NT2/D1 (cell line): ENCODE results near the gene MAD1L1.

Experiments
- DNase-seq: peaks from one replicate; pipeline ENCODE4 v3.0.0-alpha.2; 2011; ENCODE audit warnings: low read depth, low spot score
- H3K27me3 ChIP-seq: 2 replicates; pipeline ENCODE4 v1.6.0; 2011; ENCODE audit warnings: mild to moderate bottlenecking; ENCODE audit not compliant: insufficient read length, insufficient read depth
- H3K36me3 ChIP-seq: 2 replicates; pipeline ENCODE4 v1.6.1; 2011; ENCODE audit warnings: mild to moderate bottlenecking, low read length, mixed read lengths; ENCODE audit not compliant: insufficient read depth, insufficient read length
- H3K4me1 ChIP-seq: 2 replicates; pipeline ENCODE4 v1.5.1; 2011; ENCODE audit not compliant: insufficient read depth, insufficient read length
- H3K4me3 ChIP-seq: 2 replicates; pipeline ENCODE4 v1.5.1; 2011; ENCODE audit warnings: low read depth; ENCODE audit not compliant: insufficient read length
- H3K9ac ChIP-seq: 2 replicates; pipeline ENCODE4 v1.6.0; 2011; ENCODE audit warnings: low read depth; ENCODE audit not compliant: insufficient read length
- H3K9me3 ChIP-seq: 2 replicates; pipeline ENCODE4 v1.5.1; 2011; ENCODE audit warnings: mild to moderate bottlenecking, low read length; ENCODE audit not compliant: insufficient read depth
- SUZ12 ChIP-seq: IDR thresholded peaks from 2 replicates; pipeline ENCODE4 v1.6.1; 2011; ENCODE audit not compliant: insufficient read length, insufficient read depth; ENCODE audit errors: extremely low read depth
- YY1 ChIP-seq: IDR thresholded peaks from 2 replicates; pipeline ENCODE4 v1.6.1; 2011; ENCODE audit not compliant: insufficient read length, insufficient read depth
- ZNF274 ChIP-seq: IDR thresholded peaks from 2 replicates; pipeline ENCODE4 v1.6.1; 2011; ENCODE audit warnings: mild to moderate bottlenecking, low read depth, low read length

The MAD1L1 gene

DNA sequence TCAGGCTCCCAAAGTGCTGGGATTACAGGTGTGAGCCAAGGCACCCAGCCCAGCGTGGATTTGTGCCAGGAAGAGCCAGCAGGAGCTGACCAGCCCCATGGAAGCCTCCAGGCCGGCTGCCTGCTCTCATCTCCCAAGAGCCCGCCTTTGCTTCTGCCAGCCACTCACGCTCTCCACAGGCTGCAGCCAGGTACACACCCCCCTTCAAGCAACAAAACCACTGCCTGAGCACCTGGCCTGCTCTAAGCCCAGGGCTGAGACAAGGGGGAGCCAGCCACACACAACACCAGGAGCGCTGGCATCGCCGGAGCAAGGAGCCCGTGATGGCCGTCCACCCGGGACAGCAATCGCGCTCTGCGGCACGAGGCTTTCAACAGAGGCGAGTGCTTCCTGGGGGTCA lies 34.5 kb downstream of the MAD1L1 start:
- H3K36me3 ChIP-seq: peaks cover 94% of the 10 kb centered on the region
- H3K4me1 ChIP-seq: peaks cover 4% of the 10 kb centered on the region
- DNase-seq: no peak
- no peaks in the 10 kb centered on the region for H3K27me3 ChIP-seq
- H3K9me3 ChIP-seq: peaks cover 31% of the 10 kb centered on the region
- no peak overlapping the region for H3K4me3 ChIP-seq
- H3K9ac ChIP-seq: no peak overlapping the region
- no peak for TF ChIP-seq YY1
- no peak for TF ChIP-seq ZNF274
- TF ChIP-seq SUZ12: no peak

- peaks cover 2% of the 10 kb centered on the region for H3K4me1 ChIP-seq
- no peak overlapping the region for H3K4me3 ChIP-seq
- H3K9me3 ChIP-seq: peaks cover 31% of the 10 kb centered on the region
- peaks cover 92% of the 10 kb centered on the region for H3K36me3 ChIP-seq
- DNase-seq: no peak
- no peak overlapping the region for H3K9ac ChIP-seq
- H3K27me3 ChIP-seq: no peaks in the 10 kb centered on the region
- TF ChIP-seq ZNF274 (no peak), YY1 (no peak), SUZ12 (no peak)
Observed at GRCh38 chr7:2197436-2198155, 35.1 kb downstream of the MAD1L1 start.

- H3K9me3 ChIP-seq: peaks cover 31% of the 10 kb centered on the region
- H3K9ac ChIP-seq: no peak overlapping the region
- TF ChIP-seq ZNF274 (no peak), YY1 (no peak), SUZ12 (no peak)
- H3K27me3 ChIP-seq: no peaks in the 10 kb centered on the region
- DNase-seq: no peak
- H3K36me3 ChIP-seq: peaks cover 85% of the 10 kb centered on the region
- H3K4me3 ChIP-seq: no peak overlapping the region
- peaks cover 2% of the 10 kb centered on the region for H3K4me1 ChIP-seq
Observed at GRCh38 chr7:2196381-2197378, 36.1 kb downstream of the MAD1L1 start.

DNA sequence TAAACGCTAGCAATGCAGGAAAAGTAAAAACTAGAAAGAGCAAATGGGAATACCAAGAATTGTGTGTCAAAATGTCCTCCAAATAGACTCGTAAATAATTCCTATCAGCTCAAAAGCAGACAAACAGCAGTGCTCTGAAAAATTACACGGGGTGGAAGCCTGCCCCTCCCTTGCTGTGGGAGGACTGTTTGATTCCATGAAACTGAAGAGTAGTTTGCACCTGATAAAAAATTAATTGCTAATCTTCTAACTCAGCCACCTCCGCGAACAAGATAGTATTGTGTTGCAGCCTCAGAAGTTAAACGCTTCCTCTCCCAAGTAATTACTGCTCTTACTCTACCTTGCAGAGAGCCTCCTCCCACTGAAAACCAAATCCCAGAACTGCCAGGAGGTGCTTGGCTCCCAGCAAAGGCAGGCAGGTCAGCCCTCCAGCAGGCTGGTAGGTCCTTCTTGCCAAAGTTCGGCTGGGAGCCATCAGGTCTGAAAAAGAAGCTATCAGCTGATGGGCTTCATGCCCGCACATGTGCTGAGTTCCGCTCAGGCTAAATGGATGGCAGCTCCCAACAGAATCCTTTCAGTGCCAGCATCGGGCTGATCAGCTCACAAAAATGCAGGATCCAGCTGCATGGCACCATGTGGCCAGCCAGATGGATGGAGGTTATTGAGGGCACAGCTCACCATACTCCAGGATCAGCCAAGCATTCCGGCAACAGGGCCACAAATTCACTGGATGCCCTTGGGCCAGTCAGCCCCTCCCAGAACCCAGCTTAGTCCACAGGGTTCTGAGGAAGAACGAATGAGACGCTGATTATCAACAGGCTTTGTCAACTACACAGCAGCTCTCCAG lies 37.1 kb downstream of the MAD1L1 start:
- H3K9me3 ChIP-seq: peaks cover 31% of the 10 kb centered on the region
- no peaks in the 10 kb centered on the region for H3K27me3 ChIP-seq
- no peak overlapping the region for H3K4me3 ChIP-seq
- peaks cover 75% of the 10 kb centered on the region for H3K36me3 ChIP-seq
- no peak for DNase-seq
- TF ChIP-seq YY1: no peak
- TF ChIP-seq ZNF274: no peak
- TF ChIP-seq SUZ12: no peak
- no peak overlapping the region for H3K9ac ChIP-seq
- peaks cover 2% of the 10 kb centered on the region for H3K4me1 ChIP-seq

- Histone ChIP-seq H3K9me3 (peaks cover 31% of the 10 kb centered on the region), H3K27me3 (no peaks in the 10 kb centered on the region), H3K4me3 (no peak overlapping the region), H3K9ac (no peak overlapping the region), H3K36me3 (peaks cover 65% of the 10 kb centered on the region), H3K4me1 (peaks cover 2% of the 10 kb centered on the region)
- TF ChIP-seq SUZ12: no peak
- no peak for TF ChIP-seq ZNF274
- TF ChIP-seq YY1: no peak
- no peak for DNase-seq
Observed at GRCh38 chr7:2193575-2194305, 39.0 kb downstream of the MAD1L1 start.

GRCh38 chr7:2192831-2193534 lies 39.8 kb downstream of the MAD1L1 start:
- DNase-seq: no peak

More at GRCh38 chr7:2192831-2193534, 39.8 kb downstream of the MAD1L1 start:
- H3K4me1 ChIP-seq: no peaks in the 10 kb centered on the region
- H3K27me3 ChIP-seq: no peaks in the 10 kb centered on the region
- no peak overlapping the region for H3K9ac ChIP-seq
- peaks cover 58% of the 10 kb centered on the region for H3K36me3 ChIP-seq
- H3K4me3 ChIP-seq: no peak overlapping the region
- peaks cover 31% of the 10 kb centered on the region for H3K9me3 ChIP-seq
- TF ChIP-seq SUZ12 (no peak), ZNF274 (no peak), YY1 (no peak)
